ENCODE data around the gene EVX2.

EVX2 gene

GRCh38 chr2:176035013-176035691 is 48.6 kb downstream of the EVX2 start:
- Histone ChIP-seq H3K27me3 (replicated peaks; ENCODE audit: control insufficient read depth, insufficient read depth, low read length) (no peaks in the 10 kb centered on the region), H3K36me3 (ENCODE audit: control insufficient read depth, insufficient read depth, low read length) (no peaks in the 10 kb centered on the region), H3K4me3 (replicated peaks; ENCODE audit: low read depth, low read length) (no peak overlapping the region)
- TF ChIP-seq CTCF (IDR thresholded peaks at IDR 0.05; ENCODE audit: insufficient read depth, low read length, poor library complexity, severe bottlenecking) = no peak
- DNase-seq (ENCODE audit: extremely low read depth, insufficient read length) = no peak

GRCh38 chr2:176027806-176028205 is 56.0 kb downstream of the EVX2 start:
- no peak for DNase-seq (ENCODE audit: extremely low read depth, insufficient read length)
- H3K4me3 ChIP-seq (replicated peaks; ENCODE audit: low read depth, low read length) = no peak overlapping the region
- TF ChIP-seq CTCF (IDR thresholded peaks at IDR 0.05; ENCODE audit: insufficient read depth, low read length, poor library complexity, severe bottlenecking) = no peak
- H3K27me3 ChIP-seq (replicated peaks; ENCODE audit: control insufficient read depth, insufficient read depth, low read length) = no peaks in the 10 kb centered on the region
- H3K36me3 ChIP-seq (ENCODE audit: control insufficient read depth, insufficient read depth, low read length) = no peaks in the 10 kb centered on the region
